Measurements from ENCODE around the gene CDH4. TPM values are rescaled to one million over a fixed set of nuclear protein-coding genes. Genes with fewer than 3 reads are reported as not detected.

CDH4 gene
- total RNA-seq, 1 donor from 2014 or later, result 0.17 TPM

GRCh38 chr20:61772828-61773631 is 521.0 kb downstream of the CDH4 start:
- DNase-seq, result no peak

GRCh38 chr20:61773926-61774587 is 522.0 kb downstream of the CDH4 start:
- no peak for DNase-seq

- DNase-seq, result no peak
These were observed 523.4 kb downstream of the CDH4 start for GRCh38 chr20:61775423-61775822.

- DNase-seq, result no peak
These were observed 524.5 kb downstream of the CDH4 start for GRCh38 chr20:61776491-61777075.

GRCh38 chr20:61777773-61778494 is 525.9 kb downstream of the CDH4 start:
- no peak for DNase-seq

GRCh38 chr20:61778495-61778863 is 526.4 kb downstream of the CDH4 start:
- no peak for DNase-seq

GRCh38 chr20:61779176-61779965 is 527.3 kb downstream of the CDH4 start:
- no peak for DNase-seq

GRCh38 chr20:61780066-61780465 is 528.0 kb downstream of the CDH4 start:
- DNase-seq, result no peak

- DNase-seq, result no peak
These were observed 532.9 kb downstream of the CDH4 start for GRCh38 chr20:61784801-61785566.

- DNase-seq, result no peak
These were observed 533.4 kb downstream of the CDH4 start for GRCh38 chr20:61785567-61785816.

GRCh38 chr20:61786230-61786629 is 534.2 kb downstream of the CDH4 start:
- no peak for DNase-seq

- DNase-seq, result no peak
These were observed 536.3 kb downstream of the CDH4 start for GRCh38 chr20:61788343-61788742.

GRCh38 chr20:61789329-61789728 is 537.3 kb downstream of the CDH4 start:
- no peak for DNase-seq

GRCh38 chr20:61790116-61790827 is 538.2 kb downstream of the CDH4 start:
- no peak for DNase-seq

GRCh38 chr20:61791995-61792394 is 539.9 kb downstream of the CDH4 start:
- DNase-seq, result no peak

- DNase-seq, result no peak
These were observed 543.9 kb downstream of the CDH4 start for GRCh38 chr20:61795669-61796630.

GRCh38 chr20:61796738-61797137 is 544.7 kb downstream of the CDH4 start:
- DNase-seq, result no peak

GRCh38 chr20:61797200-61797599 is 545.1 kb downstream of the CDH4 start:
- DNase-seq, result no peak

- no peak for DNase-seq
These were observed 545.9 kb downstream of the CDH4 start for GRCh38 chr20:61797971-61798411.

- DNase-seq, result no peak
These were observed 546.6 kb downstream of the CDH4 start for GRCh38 chr20:61798632-61799031.

All from dermis blood vessel endothelial cell (primary cell).